HepG2 (cell line): ENCODE measurements around the gene C16orf95. TPM values are rescaled to one million over a fixed set of nuclear protein-coding genes. Genes with fewer than 3 reads are reported as not detected.

ENCODE experiments used
- ATF2 ChIP-seq: sonication (generic); formaldehyde crosslinking; IDR thresholded peaks from 2 replicates; pipeline ENCODE4 v1.4.0; 2020; ENCODE audit warnings: missing genetic modification reagents
- FUBP1 ChIP-seq: sonication (generic); formaldehyde crosslinking; IDR thresholded peaks from 2 replicates; pipeline ENCODE4 v1.5.1; 2020; ENCODE audit warnings: missing genetic modification reagents, mild to moderate bottlenecking, borderline replicate concordance
- KLF6 ChIP-seq: IDR thresholded peaks from 2 replicates; pipeline ENCODE4 v1.8.0; 2016; ENCODE audit warnings: missing biosample characterization, missing genetic modification reagents
- KMT2A ChIP-seq: sonication (generic); formaldehyde crosslinking; IDR thresholded peaks from 2 replicates; pipeline ENCODE4 v1.4.0; 2020; ENCODE audit warnings: missing genetic modification reagents
- KMT2B ChIP-seq: IDR thresholded peaks from 2 replicates; pipeline ENCODE4 v1.6.1; 2016; ENCODE audit warnings: missing genetic modification reagents, missing compliant biosample characterization
- PHF8 ChIP-seq: sonication (generic); formaldehyde crosslinking; IDR thresholded peaks from 2 replicates; pipeline ENCODE4 v1.5.0; 2020; ENCODE audit warnings: missing genetic modification reagents
- REPIN1 ChIP-seq: sonication (generic); formaldehyde crosslinking; IDR thresholded peaks from 2 replicates; pipeline ENCODE4 v1.8.0; 2022; ENCODE audit warnings: missing genetic modification reagents, low read depth, mild to moderate bottlenecking, borderline replicate concordance
- RNF2 ChIP-seq: fragments of 450-650 bp; conservative IDR thresholded peaks from 2 replicates; pipeline ENCODE4 v1.6.1; 2016; ENCODE audit warnings: low read depth
- SP5 ChIP-seq: IDR thresholded peaks from 2 replicates; pipeline ENCODE4 v1.6.1; 2016; ENCODE audit warnings: low read depth, borderline replicate concordance
- SRSF9 ChIP-seq: fragments of 200-400 bp; formaldehyde crosslinking; IDR thresholded peaks from 2 replicates; pipeline ENCODE4 v1.6.1; 2018; ENCODE audit warnings: borderline replicate concordance, mild to moderate bottlenecking, low read depth, low read length; ENCODE audit not compliant: insufficient read depth, poor library complexity, severe bottlenecking
- TFDP2 ChIP-seq: sonication (generic); formaldehyde crosslinking; IDR thresholded peaks from 2 replicates; pipeline ENCODE4 v1.4.0; 2020; ENCODE audit warnings: missing genetic modification reagents
- THAP8 ChIP-seq: sonication (generic); formaldehyde crosslinking; IDR thresholded peaks from 2 replicates; pipeline ENCODE4 v1.5.1; 2020; ENCODE audit warnings: missing genetic modification reagents, mild to moderate bottlenecking, borderline replicate concordance
- ZBTB10 ChIP-seq: sonication (generic); formaldehyde crosslinking; IDR thresholded peaks from 2 replicates; pipeline ENCODE4 v1.4.0; 2020; ENCODE audit warnings: missing genetic modification reagents, borderline replicate concordance
- ZNF562 ChIP-seq: sonication (generic); formaldehyde crosslinking; IDR thresholded peaks from 2 replicates; pipeline ENCODE4 v1.8.0; 2022; ENCODE audit warnings: missing genetic modification reagents, borderline replicate concordance
- ZNF563 ChIP-seq: sonication (generic); formaldehyde crosslinking; IDR thresholded peaks from 2 replicates; pipeline ENCODE4 v1.8.0; 2022; ENCODE audit warnings: mild to moderate bottlenecking, moderate library complexity, missing genetic modification reagents
- ZNF607 ChIP-seq: sonication (generic); formaldehyde crosslinking; IDR thresholded peaks from 2 replicates; pipeline ENCODE4 v1.5.1; 2020; ENCODE audit warnings: missing genetic modification reagents, mild to moderate bottlenecking, borderline replicate concordance
- polyA plus RNA-seq, 8 experiments: library from polyadenylated mRNA; depleted of rRNA in 3 of 8; stranded (reverse) in 7 of 8; unstranded in 1 of 8; fragments of >200 nt; fragmentation: Illumina TruSeq in 4 of 8; extraction: Trizol in 4 of 8; gene quantifications; 2 replicates each; pipeline versions ENCODE4 v1.2.1 to v1.2.3, GENCODE V29; 2011 to 2016; ENCODE audit warnings: low read depth in 4 of 8, missing spikeins in 1 of 8, mixed read lengths in 1 of 8; ENCODE audit not compliant: insufficient read depth in 1 of 8
- total RNA-seq, 5 experiments: library from RNA; depleted of rRNA; stranded (reverse); fragments of >200 nt; fragmentation: Illumina TruSeq; extraction: Trizol; gene quantifications; 2 replicates each; pipeline ENCODE4 v1.2.3, GENCODE V29; 2016; ENCODE audit warnings: low read depth in 1 of 5

Gene C16orf95
- total and polyA plus RNA-seq, 2 of the 13 experiments (the other 11 are each of a cell fraction or from before 2014, with no cell fraction given), result 2.8 to 8.6 TPM

GRCh38 chr16:87316923-87317749 lies at the start of gene C16orf95 (continued):
- peak; percentile 82 for TF ChIP-seq ATF2
- peak; percentile 89; the same call in 1 of the 2 replicates for TF ChIP-seq RNF2
- peak; percentile 75; the same call in 1 of the 2 replicates for TF ChIP-seq ZNF607
- no peak for TF ChIP-seq KLF6 (CRISPR knock-in tag)
- TF ChIP-seq THAP8 (CRISPR knock-in tag), result no peak
- no peak; the same call in 1 of the 2 replicates for TF ChIP-seq KMT2A
- TF ChIP-seq ZNF562, result no peak
- peak; percentile 45; the same call in 1 of the 2 replicates for TF ChIP-seq SP5
- peak; percentile 97 for TF ChIP-seq PHF8 (CRISPR knock-in tag)
- TF ChIP-seq REPIN1 (CRISPR knock-in tag), result peak; percentile 89; the same call in 1 of the 2 replicates
- peak; percentile 94 for TF ChIP-seq ZNF563 (CRISPR knock-in tag)
- TF ChIP-seq TFDP2, result peak; percentile 96
- TF ChIP-seq KMT2B (CRISPR knock-in tag), result 0 out of 2 replicates have a peak, but pooled peaks have one; percentile 64
- no peak for TF ChIP-seq FUBP1
- no peak for TF ChIP-seq ZBTB10
- no peak for TF ChIP-seq SRSF9
